KG1 (cell line): ENCODE measurements around the gene FLOT1.
"Not testable (repeated sequence)": the region's sequence is repeated elsewhere in the genome, so short reads cannot be mapped to it uniquely, and the experiment has no call there.

Experiments used
- DNase-seq: peaks from one replicate; lab custom pipeline; 2025; lab: John Stamatoyannopoulos, UW

FLOT1 gene

DNA sequence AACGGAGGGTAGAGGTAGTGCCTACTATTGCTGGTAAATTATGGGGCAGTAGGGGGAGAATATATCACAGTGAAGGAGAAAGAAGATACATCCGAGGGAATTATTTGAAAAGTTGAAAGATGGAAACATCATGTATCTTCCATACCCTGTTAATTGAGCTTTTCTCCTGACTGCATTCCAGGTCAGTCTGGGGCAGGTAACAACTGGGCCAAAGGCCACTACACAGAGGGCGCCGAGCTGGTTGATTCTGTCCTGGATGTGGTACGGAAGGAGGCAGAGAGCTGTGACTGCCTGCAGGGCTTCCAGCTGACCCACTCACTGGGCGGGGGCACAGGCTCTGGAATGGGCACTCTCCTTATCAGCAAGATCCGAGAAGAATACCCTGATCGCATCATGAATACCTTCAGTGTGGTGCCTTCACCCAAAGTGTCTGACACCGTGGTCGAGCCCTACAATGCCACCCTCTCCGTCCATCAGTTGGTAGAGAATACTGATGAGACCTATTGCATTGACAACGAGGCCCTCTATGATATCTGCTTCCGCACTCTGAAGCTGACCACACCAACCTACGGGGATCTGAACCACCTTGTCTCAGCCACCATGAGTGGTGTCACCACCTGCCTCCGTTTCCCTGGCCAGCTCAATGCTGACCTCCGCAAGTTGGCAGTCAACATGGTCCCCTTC is 19.2 kb downstream of the FLOT1 start:
- not testable (repeated sequence) for DNase-seq

DNA sequence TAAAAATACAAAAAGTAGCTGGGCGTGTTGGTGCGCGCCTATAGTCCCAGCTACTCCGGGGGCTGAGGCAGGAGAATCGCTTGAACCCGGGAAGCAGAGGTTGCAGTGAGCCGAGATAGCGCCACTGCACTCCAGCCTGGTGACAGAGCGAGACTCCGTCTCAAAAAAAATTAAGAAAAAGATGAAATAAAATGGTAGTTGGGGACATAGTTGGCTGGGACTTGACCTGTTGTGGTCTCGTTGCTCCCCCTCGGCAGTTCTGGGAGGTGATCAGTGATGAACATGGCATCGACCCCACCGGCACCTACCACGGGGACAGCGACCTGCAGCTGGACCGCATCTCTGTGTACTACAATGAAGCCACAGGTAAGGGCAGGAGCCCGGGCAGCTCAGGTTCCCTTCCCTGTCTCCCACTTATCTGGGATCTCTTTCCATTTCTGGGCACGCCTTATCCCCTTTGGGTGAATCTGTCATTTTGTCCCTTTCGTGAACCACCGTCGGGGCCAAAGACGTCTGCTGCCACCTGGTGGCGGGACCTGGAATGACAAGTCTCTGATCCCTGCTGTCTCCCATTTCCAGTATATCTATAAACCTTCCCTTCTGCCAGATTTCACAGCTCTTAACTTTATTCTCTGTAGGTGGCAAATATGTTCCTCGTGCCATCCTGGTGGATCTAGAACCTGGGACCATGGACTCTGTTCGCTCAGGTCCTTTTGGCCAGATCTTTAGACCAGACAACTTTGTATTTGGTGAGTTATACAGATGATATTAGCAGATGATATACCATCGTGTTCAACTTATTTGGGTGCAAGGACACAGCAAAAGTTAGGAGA is 20.0 kb downstream of the FLOT1 start:
- DNase-seq: peak; percentile 89

DNA sequence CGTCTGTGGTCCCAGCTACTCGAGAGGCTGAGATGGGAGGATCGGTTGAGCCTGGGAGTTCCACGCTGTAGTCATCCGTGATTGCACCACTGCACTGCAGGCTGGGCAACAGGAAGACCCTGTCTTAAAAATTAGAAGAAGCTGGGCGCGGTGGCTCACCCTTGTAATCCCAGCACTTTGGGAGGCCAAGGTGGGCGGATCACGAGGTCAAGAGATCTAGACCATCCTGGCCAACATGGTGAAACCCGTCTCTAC is 20.5 kb downstream of the FLOT1 start:
- not testable (repeated sequence) for DNase-seq

DNA sequence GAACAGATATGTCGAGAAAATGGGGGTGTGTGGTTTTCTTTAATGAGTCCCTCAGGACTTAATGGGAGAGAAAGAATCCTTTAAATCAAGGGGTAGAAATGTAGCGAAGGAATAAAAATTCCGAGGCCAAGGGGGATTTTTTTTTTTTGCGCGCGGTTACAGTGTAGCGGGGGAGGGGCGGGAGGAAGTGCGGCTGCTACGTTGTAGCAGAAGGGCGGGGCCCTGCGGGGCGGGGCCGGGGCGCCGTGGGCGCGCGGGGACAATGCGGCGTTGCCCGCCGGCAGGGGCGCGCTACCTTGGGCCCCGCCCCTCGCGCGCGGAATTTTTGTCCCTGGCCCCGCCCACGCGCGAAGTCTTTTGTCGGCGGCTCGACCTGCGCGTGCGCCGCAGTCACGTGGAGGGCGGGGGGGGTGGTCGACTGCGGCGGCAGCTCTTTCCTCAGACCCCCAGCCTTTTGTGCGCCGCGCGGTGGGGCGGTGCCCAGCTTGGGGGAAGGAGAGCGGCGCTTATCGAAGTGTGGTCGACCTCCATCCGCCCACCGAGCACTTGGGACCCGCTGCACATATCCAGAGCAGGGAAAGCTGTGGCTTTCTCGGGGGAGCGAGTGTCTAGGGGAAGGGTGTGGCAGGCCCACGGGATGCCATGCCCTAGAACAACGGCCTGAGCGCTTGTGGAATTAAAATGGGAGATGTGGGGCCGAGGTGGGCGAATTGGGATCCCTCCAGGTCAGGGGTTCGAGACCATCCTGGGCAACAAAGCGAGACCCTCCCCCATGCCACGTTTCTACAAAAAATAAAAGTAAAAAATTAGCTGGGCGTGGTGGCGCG is 21.1 kb downstream of the FLOT1 start:
- DNase-seq: peak; percentile 75

DNA sequence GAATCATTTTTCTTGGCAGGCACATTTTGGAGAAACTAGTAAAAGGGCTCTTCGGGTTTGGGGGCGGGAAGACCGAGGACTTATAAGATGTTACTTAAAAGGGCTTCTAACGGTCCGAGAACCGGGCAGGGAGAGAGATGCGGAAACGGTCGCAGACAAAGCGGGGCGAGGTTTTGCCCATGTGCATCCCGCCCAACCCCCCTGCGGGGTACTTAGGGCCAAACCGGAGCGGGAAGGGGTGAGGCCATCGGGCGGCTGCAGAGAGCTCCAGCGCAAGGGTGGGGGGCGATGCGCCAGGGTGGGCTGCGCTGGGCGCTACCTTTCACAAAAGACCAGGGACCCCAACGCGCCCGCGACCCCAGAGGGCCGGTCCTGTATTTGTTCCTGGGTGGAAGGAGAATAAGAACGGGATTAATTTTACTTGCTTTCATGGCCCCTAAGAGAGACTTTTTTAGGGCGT is 21.7 kb downstream of the FLOT1 start:
- no peak for DNase-seq

DNA sequence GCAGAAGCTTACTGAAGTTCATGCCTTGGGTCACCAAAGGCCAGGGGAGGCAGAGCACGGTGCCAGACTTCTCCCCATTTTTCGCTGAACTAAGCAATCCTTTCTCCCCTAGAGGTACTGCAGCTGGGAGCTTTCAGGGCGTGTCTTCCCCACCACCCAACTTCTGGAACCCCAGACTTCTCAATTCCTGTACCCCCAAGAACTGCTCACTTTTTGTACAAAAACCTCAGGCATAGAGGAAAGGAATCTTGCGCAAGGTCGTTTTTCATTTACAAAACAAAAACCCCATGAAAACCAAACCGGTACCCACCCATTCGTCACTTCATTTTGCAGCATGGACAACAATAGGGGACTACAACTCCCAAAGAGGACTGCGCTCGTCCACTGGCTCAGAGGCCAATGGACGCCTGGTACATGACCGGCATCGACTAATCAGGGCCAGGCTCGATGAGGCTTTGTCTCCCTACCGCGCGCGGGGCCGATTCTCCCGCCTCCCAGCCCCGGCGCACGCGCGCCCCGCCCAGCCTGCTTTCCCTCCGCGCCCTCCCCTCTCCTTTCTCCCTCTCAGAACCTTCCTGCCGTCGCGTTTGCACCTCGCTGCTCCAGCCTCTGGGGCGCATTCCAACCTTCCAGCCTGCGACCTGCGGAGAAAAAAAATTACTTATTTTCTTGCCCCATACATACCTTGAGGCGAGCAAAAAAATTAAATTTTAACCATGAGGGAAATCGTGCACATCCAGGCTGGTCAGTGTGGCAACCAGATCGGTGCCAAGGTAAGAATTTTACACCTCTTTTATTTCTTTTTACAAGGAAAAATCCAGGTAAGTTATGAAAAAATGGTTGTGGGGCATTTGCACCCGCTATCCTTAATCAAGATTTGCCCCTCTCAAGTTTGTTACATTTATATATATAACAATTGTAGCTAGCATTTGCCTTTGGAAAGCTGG is 22.4 kb downstream of the FLOT1 start, which contains the start of gene TUBB:
TSS of gene TUBB (plus strand) at position 562 of the 947 bp plus-strand sequence. CDS start at position 717, 155 bp downstream.
- peak; percentile 95 for DNase-seq

DNA sequence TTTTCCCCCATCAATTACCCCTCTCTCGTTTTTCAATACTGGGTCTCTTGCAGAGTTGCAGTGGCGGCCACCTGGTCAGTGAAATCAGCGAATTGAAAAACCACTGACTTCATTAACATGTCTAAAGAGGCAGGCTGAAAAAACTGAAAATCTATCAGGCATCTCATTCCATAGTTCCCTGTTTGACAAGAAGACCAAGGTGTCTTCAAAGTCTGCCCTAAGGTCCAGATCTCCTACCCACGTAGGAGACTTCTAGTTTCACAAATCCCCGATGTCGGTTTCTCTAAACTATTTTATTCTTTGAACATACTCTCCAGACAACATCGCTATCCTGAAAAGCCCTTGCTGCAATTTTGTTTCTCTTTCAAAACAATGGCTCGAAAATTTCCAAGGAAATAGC is 23.1 kb downstream of the FLOT1 start:
- no peak for DNase-seq

DNA sequence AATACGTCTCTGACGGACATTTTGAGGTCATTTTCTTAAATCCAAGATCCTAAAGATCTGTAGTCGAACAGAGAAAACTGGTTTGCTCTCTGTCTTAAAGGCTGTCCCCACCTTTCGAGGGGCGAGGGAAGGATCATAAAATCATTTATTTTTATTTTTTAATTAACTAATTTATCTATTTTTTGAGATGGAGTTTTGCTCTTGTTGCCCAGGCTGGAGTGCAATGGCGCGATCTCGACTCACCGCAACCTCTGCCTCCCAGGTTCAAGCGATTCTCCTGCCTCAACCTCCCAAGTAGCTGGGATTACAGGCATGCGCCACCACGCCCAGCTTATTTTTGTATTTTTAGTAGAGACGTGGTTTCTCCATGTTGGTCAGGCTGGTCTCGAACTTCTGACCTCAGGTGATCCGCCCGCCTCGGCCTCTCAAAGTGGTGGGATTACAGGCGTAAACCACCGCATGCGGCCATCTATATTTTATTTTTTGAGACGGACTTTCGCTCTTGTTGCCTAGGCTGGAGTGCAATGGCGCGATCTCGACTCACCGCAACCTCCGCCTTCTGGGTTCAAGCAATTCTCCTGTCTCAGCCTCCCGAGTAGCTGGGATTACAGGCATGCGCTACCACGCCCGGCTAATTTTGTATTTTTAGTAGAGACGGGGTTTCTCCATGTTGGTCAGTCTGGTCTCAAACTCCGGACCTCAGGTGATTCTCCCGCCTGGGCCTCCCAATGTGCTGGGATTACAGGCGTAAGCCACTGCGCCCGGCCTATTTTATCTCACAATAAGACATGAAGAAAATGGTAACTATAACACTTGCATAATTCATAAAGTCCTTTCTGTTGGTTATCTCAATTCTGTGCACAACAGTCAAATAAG is 24.4 kb downstream of the FLOT1 start:
- DNase-seq: not testable (repeated sequence)

DNA sequence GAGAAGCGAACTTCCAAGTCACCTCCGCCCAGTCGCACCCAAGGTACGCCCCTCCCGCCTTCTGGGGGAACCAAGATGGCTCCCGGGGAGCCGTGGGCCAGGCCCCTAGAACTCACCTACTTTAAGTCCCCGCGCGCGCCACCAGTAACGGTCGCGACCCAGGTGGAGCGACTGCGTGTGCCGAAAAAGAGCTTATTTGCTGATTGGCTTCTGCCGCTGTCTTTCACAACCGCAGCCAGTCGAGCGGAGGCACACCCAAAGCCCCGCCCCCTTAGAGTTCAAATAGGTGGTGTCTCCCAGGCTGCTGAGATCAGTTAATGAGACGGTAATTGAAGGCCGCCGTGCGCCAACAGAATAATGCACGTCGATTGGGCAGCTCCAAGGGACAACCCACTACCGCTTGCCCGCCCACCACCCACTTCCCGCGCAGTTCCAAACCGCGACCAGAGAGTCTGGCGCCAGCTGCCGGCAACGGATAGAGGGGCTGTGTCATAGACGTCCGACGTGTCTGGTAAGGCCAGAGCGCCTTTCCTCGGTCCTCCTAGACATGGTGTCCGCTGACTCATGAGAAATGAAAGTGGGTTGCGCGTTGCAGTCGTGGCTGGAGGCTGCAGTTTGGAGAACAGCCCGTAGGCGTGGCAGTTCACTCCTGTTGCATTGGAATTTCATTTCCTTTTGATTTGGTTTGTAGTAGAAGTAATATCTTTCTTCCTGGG is 25.2 kb downstream of the FLOT1 start, which contains the start of gene MDC1:
TSS of gene MDC1 (minus strand) at position 153 of the 716 bp plus-strand sequence. CDS start 2,106 bp downstream, outside the sequence.
- peak; percentile 98 for DNase-seq

DNA sequence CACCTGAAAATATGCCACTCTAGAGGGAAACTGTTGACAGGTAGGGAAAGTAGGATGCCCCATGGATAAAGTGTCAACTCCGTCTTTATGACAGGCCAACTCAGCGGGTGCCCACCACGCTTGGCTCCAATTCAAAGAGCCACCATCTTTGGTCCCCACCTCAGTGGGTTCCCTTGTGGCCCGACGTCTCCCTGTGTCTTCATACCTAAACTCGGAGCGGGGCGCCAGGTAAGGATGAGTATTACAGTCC is 25.7 kb downstream of the FLOT1 start:
- no peak for DNase-seq

DNA sequence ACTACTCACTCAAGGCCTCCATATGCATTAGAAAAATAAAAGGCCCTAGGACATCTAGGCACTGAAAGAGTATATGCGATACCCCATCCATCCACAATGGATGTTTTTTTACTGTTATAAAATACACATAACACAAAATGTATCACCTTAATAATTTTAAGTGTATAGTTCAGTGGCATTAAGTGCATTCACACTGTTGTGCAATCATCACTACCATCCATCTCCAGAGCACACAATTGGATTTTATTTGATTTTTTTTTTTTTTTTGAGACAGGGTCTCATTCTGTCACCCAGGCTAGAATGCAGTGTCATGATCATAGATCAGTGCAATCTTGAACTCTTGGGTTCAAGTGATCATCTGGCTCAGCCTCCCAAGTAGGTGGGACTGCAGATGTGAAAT is 28.2 kb downstream of the FLOT1 start:
- no peak for DNase-seq

DNA sequence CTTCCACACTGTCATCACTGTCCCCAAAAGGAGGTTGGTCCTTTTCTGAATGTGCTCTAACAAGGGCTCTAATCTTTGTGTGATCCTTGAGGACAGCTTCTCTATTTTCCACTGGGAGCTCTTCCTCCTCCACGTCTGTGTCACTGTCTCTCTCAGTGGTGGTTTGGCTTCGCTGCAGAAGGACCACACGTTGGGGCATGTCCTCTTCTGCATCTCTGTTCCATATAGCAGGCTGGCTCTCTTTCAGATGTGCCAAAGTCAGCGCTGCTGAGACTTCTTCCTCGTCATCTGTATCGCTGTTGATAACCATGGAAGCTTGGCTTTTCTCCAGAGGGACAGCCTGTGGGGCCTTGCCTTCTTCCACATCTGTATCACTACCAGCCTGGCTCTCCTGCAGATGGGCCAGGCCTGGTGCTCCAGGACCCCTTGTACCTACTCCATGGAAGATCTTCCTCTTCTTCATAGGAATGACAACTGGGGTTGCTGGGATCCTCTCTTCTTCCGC is 30.0 kb downstream of the FLOT1 start:
- DNase-seq: no peak

DNA sequence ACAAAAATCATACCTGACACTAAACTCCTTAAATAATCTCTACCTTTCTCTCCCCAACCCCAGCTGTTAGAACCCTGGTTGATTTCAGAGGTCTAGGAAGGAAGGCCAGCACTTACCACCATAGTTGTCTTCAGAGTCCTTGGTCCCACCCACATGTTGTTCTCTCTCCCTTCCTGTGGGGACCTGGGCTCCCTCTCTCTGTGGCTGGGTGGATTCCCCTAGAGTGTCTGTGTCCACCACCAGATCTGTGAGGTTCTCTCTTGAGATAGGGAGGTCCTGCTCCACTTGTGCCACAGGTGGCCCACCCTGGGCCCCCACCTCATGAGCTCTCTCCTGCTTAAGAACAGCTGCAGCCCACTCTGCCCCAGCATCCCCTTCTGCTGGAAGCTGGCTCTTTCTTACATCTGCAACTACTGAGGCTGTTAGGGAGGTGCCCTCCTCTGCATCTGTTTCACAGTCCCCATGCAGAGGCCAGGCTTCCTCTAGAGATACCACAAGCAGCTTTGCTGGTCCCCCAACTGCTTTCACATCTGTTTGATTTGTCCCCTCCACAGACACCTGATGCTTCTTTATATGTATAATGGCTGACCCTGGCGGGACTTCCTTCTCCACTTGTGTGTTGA is 30.6 kb downstream of the FLOT1 start:
- no peak for DNase-seq

DNA sequence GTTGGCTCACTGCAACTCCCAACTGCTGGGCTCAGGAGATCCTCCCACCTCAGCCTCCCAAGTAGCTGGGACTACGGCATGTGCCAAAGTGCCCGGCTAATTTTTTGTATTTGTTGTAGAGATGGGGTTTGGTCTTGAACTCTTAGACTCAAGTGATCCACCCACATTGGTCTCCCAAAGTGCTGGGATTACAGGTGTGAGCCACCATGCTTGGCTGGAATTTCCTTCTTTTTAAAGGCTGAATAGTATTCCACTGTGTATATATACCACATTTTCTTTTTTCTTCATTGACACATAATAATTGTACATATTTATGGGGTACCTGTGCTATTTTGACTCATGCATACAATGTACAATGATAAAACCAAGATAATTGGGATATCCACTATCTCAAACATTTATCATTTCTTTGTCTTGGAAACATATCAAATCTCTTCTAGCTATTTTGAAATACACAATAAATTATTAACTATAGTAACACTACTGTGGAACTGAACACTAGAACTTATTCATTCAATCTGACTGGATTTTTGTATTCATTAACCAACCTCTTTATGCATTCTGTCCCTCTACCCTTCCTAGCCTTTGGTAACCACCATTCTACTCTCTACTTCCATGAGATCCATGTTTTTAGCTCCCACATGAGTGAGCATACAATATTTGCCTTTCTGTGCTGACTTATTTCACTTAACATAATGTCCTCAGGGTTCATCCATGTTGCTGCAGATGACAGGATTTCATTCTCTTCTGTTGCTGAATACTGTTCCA is 33.2 kb downstream of the FLOT1 start:
- DNase-seq: no peak

DNA sequence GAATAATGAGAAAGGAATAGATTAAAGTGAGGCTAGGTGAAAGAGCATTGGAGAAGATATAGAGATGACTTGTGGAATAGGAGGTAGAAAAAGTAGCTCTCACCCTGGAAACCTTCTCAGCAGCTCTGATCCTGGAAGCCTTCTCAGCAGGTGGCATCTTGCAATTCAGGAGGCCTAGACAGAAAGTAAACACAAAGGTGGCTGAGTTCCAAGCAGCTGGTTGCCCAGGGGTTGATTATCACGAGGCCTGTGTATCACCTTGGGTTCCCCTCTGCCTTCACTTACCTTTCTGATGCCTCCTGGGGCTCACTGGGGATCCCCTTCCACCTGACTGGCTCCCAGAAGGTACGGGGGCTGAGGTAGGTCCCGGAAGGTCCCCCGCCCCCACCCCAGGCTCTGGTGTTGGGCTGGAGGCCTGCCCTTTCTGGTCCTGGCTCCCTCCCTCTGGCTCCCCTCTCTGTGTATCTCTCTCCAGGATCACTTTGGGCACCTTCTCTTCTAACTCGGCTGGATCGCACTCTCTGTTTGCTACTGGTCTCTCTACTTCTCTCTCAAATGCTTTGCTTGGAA is 35.1 kb downstream of the FLOT1 start:
- no peak for DNase-seq

DNA sequence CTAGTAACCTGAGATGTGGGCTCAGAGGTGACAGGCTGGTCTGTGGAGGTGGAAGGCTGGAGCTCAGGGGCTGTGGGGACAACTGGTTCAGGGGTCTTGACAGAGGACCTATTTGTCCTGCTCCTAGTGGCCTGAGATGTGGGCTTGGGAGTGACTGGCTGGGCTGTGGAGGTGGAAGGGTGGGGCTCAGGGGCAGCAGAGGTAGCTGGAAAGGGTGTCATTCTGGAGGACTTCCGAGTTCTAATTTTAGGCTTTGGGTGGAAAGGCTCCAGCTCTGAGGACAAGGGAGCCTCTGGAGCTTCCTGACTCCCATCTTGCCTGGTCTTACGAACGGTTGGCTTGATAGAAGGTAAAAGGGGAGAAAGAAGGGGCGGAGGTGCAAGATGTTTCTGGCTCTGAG is 36.9 kb downstream of the FLOT1 start:
- no peak for DNase-seq

DNA sequence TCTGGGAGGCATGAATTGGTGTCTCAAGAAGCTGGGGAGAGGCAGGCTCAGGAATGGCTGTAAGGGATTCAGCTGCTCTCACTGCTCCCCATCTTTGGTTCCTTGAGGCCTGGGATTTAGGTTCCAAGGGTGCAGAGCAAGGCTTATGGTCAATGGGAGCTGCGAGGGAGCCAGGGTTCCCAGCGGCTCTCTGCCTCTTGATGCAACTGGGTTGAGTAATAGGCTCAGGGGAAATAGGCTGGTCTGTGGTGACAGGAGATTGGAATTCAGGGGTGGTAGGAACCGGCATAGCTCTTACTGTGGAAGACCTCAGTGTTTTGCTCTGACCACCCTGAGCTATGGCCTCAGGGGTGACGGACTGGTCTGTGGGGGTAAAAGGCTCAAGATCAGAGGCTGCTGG is 38.7 kb downstream of the FLOT1 start:
- no peak for DNase-seq

DNA sequence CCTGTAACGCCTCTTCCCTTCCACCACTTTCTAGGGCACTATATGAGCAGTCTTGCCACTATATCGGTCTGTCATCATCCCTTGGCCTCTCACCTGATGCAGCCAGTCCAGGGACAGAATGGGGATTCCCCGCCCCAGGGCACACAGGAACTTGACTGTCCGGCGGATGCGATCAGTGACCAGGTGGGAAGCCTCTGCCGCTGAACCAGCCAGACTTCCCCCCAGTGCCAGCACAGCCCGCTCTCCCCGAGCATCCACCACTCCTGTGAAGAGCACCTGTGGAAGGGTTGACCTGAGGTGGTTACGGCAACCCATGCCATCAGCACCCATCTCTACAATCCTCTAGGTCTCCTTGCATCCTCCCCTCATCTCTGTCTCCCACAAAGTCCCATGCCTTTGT is 39.5 kb downstream of the FLOT1 start:
- DNase-seq: no peak
